ENCODE measurements around the gene GOLGA6C.

GRCh38 chr15:75313116-75313845 lies 55.1 kb downstream of the GOLGA6C start:
- TF ChIP-seq CTCF (IDR thresholded peaks at IDR 0.05) (no peak), POLR2AphosphoS5 (IDR thresholded peaks at IDR 0.05) (no peak), EP300 (IDR thresholded peaks at IDR 0.05) (no peak)

Data from upper lobe of left lung (tissue), 4 donors.